Astrocyte of the cerebellum (primary cell): ENCODE data around the gene PAQR6.
A peak's percentile ranks its signal among the peaks of the same experiment; 100 is the strongest.

Experiments
- DNase-seq: peaks from one replicate; pipeline ENCODE4 v3.0.0-alpha.2; 2011; ENCODE audit warnings: low read depth
- H3K4me3 ChIP-seq: 2 replicates; pipeline ENCODE4 v1.5.1; 2011; ENCODE audit warnings: mild to moderate bottlenecking, low read depth, low read length, moderate library complexity
- CTCF ChIP-seq: IDR thresholded peaks from 2 replicates; pipeline ENCODE4 v1.5.1; 2012; ENCODE audit warnings: low read length, low read depth, moderate library complexity, mild to moderate bottlenecking; ENCODE audit errors: missing control alignments
- in situ Hi-C: cut with HindIII; loops from 2 replicates; pipeline ENCODE4 v1.10.0; 2017; ENCODE audit warnings: low sequenced_read_pairs

PAQR6 gene

GRCh38 chr1:156247460-156248322, at the start of gene PAQR6:
Gene PAQR6, minus strand, starts transcription at chr1:156248056. Its CDS starts 1,325 bp downstream, at chr1:156246731.
- TF ChIP-seq CTCF: no peak
- no peak for DNase-seq
- no peak within 1 kb of the TSS for H3K4me3 ChIP-seq
- in situ Hi-C loops: no loop called here

GRCh38 chr1:156295391-156295947, 47.6 kb upstream of the PAQR6 start, which contains the start of gene GLMP:
Gene GLMP, minus strand, starts transcription at chr1:156295679. Its CDS starts 34 bp downstream, at chr1:156295645.
- DNase-seq: peak; percentile 24
- in situ Hi-C loops: no loop called here
- H3K4me3 ChIP-seq: peak within 1 kb of the TSS; percentile 95
- TF ChIP-seq CTCF: no peak

- DNase-seq: no peak
- in situ Hi-C loops: no loop called here
- no peak overlapping the region for H3K4me3 ChIP-seq
- TF ChIP-seq CTCF: no peak
Observed at GRCh38 chr1:156293895-156294294, 46.0 kb upstream of the PAQR6 start.

- in situ Hi-C loops: no loop called here
- H3K4me3 ChIP-seq: no peak overlapping the region
- TF ChIP-seq CTCF: no peak
- DNase-seq: no peak
Observed at GRCh38 chr1:156293098-156293434, 45.2 kb upstream of the PAQR6 start.

- peak; percentile 35 for DNase-seq
- in situ Hi-C loops: no loop called here
- peak overlapping the region; percentile 55 for H3K4me3 ChIP-seq
- TF ChIP-seq CTCF: no peak
Observed at GRCh38 chr1:156291226-156292061, 43.6 kb upstream of the PAQR6 start.

GRCh38 chr1:156289857-156290256, 42.0 kb upstream of the PAQR6 start:
- no peak overlapping the region for H3K4me3 ChIP-seq
- no peak for DNase-seq
- in situ Hi-C loops: no loop called here
- TF ChIP-seq CTCF: no peak
